ENCODE results near the gene MBD3L3. TPM values are rescaled to one million over a fixed set of nuclear protein-coding genes. Genes with fewer than 3 reads are reported as not detected.

Gene MBD3L3
- total and polyA plus RNA-seq, 9 of the 15 experiments (the other 6 are each of a cell fraction or from before 2014, with no cell fraction given) = not detected

GRCh38 chr19:7007859-7008258, 50.6 kb downstream of the MBD3L3 start:
- no peak for ATAC-seq
- no TSS peak for BruUV-seq (replicated peaks)
- no peaks in the 10 kb centered on the region for H4K20me1 ChIP-seq (replicated peaks; ENCODE audit: control insufficient read depth, insufficient read depth, low read length)
- no peaks in the 10 kb centered on the region for H3K9me1 ChIP-seq (ENCODE audit: control insufficient read depth, insufficient read depth, low read length)
- 0 out of 2 replicates have a peak, but pooled peaks cover 3% of the 10 kb centered on the region for H3K9me3 ChIP-seq (replicated peaks; ENCODE audit: control insufficient read depth, insufficient read depth, low read depth, low read length)
- H3K4me1 ChIP-seq (replicated peaks in 1 of 2; ENCODE audit: control insufficient read depth in 2 of 2, insufficient read depth in 2 of 2, low read length in 2 of 2) = no peaks in the 10 kb centered on the region
- no peak overlapping the region for H3K4me3 ChIP-seq
- no CpG with 5 or more reads among the region's 4 CpGs for WGBS (ENCODE audit: insufficient coverage, low coverage, missing lambda C conversion rate)
- peaks cover 0 to 6% of the 10 kb centered on the region in 2 experiments; a peak in 2 of 5 replicates for H3K27me3 ChIP-seq (ENCODE audit: control insufficient read depth in 2 of 2, insufficient read depth in 2 of 2, low read length in 2 of 2)
- no peak overlapping the region for H3K9ac ChIP-seq (ENCODE audit: insufficient read depth in 1 of 2, low read depth in 2 of 2, low read length in 2 of 2)
- FAIRE-seq = no peak
- no peak overlapping the region for H3K4me2 ChIP-seq (ENCODE audit: insufficient read depth, low read length)
- no peak overlapping the region for H3K27ac ChIP-seq (ENCODE audit: extremely low read depth, low read depth, low read length)
- CTCF ChIA-PET (ENCODE audit: low intra/inter-chr PET ratio) = no interaction called here
- intact Hi-C loops (cut with micrococcal nuclease) = no loop called here
- H3K36me3 ChIP-seq (ENCODE audit: control insufficient read depth, insufficient read depth, low read length) = no peaks in the 10 kb centered on the region
- no peak overlapping the region for H2AFZ ChIP-seq (ENCODE audit: low read depth, low read length)
- no peaks in the 10 kb centered on the region for H3K79me2 ChIP-seq (ENCODE audit: control insufficient read depth, insufficient read depth, low read length)
- POLR2A ChIA-PET = interaction anchor here (0.7 kb wide), 1 partner anchor 50 kb away, joined by 3 read pairs; no protein-coding TSS in a partner anchor
- DNase-seq (ENCODE audit: extremely low read depth in 1 of 4, low spot score in 3 of 4) = no peak
- in situ Hi-C loops (cut with MboI) = no loop called here
- no peak for TF ChIP-seq CCNT2 (IDR thresholded peaks at IDR 0.05; ENCODE audit: borderline replicate concordance, extremely low read depth, insufficient read length, low read depth, low read length)
- TF ChIP-seq LARP7 (IDR thresholded peaks at IDR 0.05) = no peak
- no peak for TF ChIP-seq NCOR1 (IDR thresholded peaks at IDR 0.05)
- TF ChIP-seq ZNF740 (CRISPR knock-in tag; IDR thresholded peaks at IDR 0.05) = no peak
- no peak for TF ChIP-seq ZNF740 (tag; IDR thresholded peaks at IDR 0.05)
- TF ChIP-seq, protein P1, sequence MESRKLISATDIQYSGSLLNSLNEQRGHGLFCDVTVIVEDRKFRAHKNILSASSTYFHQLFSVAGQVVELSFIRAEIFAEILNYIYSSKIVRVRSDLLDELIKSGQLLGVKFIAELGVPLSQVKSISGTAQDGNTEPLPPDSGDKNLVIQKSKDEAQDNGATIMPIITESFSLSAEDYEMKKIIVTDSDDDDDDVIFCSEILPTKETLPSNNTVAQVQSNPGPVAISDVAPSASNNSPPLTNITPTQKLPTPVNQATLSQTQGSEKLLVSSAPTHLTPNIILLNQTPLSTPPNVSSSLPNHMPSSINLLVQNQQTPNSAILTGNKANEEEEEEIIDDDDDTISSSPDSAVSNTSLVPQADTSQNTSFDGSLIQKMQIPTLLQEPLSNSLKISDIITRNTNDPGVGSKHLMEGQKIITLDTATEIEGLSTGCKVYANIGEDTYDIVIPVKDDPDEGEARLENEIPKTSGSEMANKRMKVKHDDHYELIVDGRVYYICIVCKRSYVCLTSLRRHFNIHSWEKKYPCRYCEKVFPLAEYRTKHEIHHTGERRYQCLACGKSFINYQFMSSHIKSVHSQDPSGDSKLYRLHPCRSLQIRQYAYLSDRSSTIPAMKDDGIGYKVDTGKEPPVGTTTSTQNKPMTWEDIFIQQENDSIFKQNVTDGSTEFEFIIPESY (CRISPR knock-in tag; IDR thresholded peaks at IDR 0.05) = no peak
- no peak for TF ChIP-seq ZNF41 (CRISPR knock-in tag; conservative IDR thresholded peaks at IDR 0.05)
- TF ChIP-seq MXD1 (CRISPR knock-in tag; IDR thresholded peaks at IDR 0.05; ENCODE audit: borderline replicate concordance, poor library complexity, severe bottlenecking) = no peak
- TF ChIP-seq TARDBP (IDR thresholded peaks at IDR 0.05) = no peak
- no peak for TF ChIP-seq ZMIZ1 (IDR thresholded peaks at IDR 0.05; ENCODE audit: low read depth in 2 of 2, low read length in 2 of 2)

All from K562 (cell line).